ENCODE results near the gene HLA-DMA. TPM values are rescaled to one million over a fixed set of nuclear protein-coding genes. Genes with fewer than 3 reads are reported as not detected.

HLA-DMA gene
- total RNA-seq, 4 donors from 2014 or later = 4.7 to 36.4 (median 12.6) TPM

DNA sequence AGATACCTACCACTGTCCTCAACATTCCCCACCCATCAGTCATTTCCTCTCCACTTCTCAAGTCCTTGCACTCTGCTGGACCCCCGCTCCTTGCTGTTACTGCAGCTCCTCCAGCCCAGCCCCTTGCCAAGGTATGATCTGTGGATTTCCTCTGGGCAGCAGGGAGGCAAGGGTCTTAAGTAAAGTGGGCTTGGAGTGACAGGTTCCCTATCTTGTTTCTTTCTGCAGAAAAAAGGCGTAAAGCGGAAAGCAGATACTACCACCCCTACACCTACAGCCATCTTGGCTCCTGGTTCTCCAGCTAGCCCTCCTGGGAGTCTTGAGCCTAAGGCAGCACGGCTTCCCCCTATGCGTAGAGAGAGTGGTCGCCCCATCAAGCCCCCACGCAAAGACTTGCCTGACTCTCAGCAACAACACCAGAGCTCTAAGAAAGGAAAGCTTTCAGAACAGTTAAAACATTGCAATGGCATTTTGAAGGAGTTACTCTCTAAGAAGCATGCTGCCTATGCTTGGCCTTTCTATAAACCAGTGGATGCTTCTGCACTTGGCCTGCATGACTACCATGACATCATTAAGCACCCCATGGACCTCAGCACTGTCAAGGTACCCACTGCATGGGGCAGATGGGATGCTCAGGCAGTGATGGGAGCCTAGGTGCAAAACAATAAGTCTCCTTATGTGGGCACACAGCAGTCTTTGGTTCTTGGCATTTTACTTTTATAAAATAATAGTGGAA is 23.6 kb upstream of the HLA-DMA start:
- no peak overlapping the region for H3K27ac ChIP-seq
- no peaks in the 10 kb centered on the region for H3K27me3 ChIP-seq
- H3K4me1 ChIP-seq = peaks cover 13 to 70% (median 33%) of the 10 kb centered on the region in 3 donors
- WGBS, 2 donors = 87 to 94% methylated on average over 4 to 5 of the region's 7 CpGs
- peak overlapping the region in 1 of 4 donors; percentile 71 for H3K4me3 ChIP-seq
- no peaks in the 10 kb centered on the region for H3K9me3 ChIP-seq
- no peak for TF ChIP-seq POLR2A (IDR thresholded peaks at IDR 0.05)
- TF ChIP-seq, protein P1, sequence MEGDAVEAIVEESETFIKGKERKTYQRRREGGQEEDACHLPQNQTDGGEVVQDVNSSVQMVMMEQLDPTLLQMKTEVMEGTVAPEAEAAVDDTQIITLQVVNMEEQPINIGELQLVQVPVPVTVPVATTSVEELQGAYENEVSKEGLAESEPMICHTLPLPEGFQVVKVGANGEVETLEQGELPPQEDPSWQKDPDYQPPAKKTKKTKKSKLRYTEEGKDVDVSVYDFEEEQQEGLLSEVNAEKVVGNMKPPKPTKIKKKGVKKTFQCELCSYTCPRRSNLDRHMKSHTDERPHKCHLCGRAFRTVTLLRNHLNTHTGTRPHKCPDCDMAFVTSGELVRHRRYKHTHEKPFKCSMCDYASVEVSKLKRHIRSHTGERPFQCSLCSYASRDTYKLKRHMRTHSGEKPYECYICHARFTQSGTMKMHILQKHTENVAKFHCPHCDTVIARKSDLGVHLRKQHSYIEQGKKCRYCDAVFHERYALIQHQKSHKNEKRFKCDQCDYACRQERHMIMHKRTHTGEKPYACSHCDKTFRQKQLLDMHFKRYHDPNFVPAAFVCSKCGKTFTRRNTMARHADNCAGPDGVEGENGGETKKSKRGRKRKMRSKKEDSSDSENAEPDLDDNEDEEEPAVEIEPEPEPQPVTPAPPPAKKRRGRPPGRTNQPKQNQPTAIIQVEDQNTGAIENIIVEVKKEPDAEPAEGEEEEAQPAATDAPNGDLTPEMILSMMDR (IDR thresholded peaks at IDR 0.05) = no peak
- intact Hi-C loops (cut with DNase I) = no loop called here
- H3K36me3 ChIP-seq = peaks cover 62 to 86% (median 79%) of the 10 kb centered on the region in 3 donors
- DNase-seq = no peak

GRCh38 chr6:32975886-32976285 is 23.0 kb upstream of the HLA-DMA start:
- no peak overlapping the region for H3K27ac ChIP-seq
- TF ChIP-seq POLR2A (IDR thresholded peaks at IDR 0.05) = no peak
- TF ChIP-seq, protein P1 (IDR thresholded peaks at IDR 0.05) = no peak
- no peak for DNase-seq
- WGBS, 2 donors = 41 to 52% methylated on average over 2 of the region's 2 CpGs
- peak overlapping the region in 2 of 4 donors; percentile 71 to 92 for H3K4me3 ChIP-seq
- H3K4me1 ChIP-seq = peaks cover 13 to 67% (median 33%) of the 10 kb centered on the region in 3 donors
- H3K36me3 ChIP-seq = peaks cover 59 to 80% (median 73%) of the 10 kb centered on the region in 3 donors
- intact Hi-C loops (cut with DNase I) = no loop called here
- H3K9me3 ChIP-seq = no peaks in the 10 kb centered on the region
- H3K27me3 ChIP-seq = no peaks in the 10 kb centered on the region

DNA sequence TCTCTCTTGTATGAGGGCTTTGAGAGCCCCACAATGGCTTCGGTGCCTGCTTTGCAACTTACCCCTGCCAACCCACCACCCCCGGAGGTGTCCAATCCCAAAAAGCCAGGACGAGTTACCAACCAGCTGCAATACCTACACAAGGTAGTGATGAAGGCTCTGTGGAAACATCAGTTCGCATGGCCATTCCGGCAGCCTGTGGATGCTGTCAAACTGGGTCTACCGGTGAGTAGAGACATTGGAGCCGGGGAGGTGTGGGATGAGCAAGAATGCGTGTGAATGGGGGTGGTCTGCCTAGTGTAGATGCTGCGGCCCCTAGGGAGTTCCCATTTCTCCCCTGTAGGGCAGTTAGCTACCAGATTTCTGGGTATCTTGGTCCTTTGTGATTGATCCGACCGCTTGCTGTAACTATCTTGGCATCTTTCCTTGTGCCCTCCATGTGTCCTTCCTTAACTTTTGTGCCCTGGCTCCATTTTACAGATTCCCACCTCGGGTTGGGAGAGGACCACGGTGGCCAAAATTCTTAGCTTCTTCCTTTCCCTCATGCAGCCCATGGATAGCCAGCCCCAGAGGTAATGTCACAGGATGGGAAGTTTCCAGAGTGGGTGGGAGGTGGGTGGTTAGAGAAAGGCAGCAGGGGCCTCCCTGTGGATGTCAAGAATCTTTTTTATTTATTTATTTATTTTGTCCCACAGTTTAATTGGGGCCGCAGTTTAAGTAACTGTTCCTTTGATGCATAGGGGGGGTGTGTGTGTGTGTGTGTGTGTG is 21.8 kb upstream of the HLA-DMA start:
- Histone ChIP-seq H3K27me3 (no peaks in the 10 kb centered on the region), H3K27ac (peak overlapping the region in 2 of 4 donors; percentile 100), H3K4me3 (peak overlapping the region; percentile 71 to 92 (median 87)), H3K9me3 (no peaks in the 10 kb centered on the region), H3K36me3 (peaks cover 48 to 69% (median 61%) of the 10 kb centered on the region in 3 donors), H3K4me1 (peaks cover 13 to 57% (median 33%) of the 10 kb centered on the region in 3 donors)
- TF ChIP-seq, protein P1 (IDR thresholded peaks at IDR 0.05) = peak in 1 of 6 experiments; percentile 8
- TF ChIP-seq POLR2A (IDR thresholded peaks at IDR 0.05) = no peak
- 3 to 4% methylated on average over 11 to 12 of the region's 14 CpGs for WGBS, 2 donors
- DNase-seq = no peak
- intact Hi-C loops (cut with DNase I) = no loop called here

- DNase-seq = no peak
- H3K9me3 ChIP-seq = no peaks in the 10 kb centered on the region
- TF ChIP-seq POLR2A (IDR thresholded peaks at IDR 0.05) = no peak
- TF ChIP-seq, protein P1 (IDR thresholded peaks at IDR 0.05) = no peak
- peak overlapping the region; percentile 71 to 92 (median 87) for H3K4me3 ChIP-seq
- H3K4me1 ChIP-seq = peaks cover 13 to 51% (median 33%) of the 10 kb centered on the region in 3 donors
- no peaks in the 10 kb centered on the region for H3K27me3 ChIP-seq
- H3K27ac ChIP-seq = peak overlapping the region; percentile 93 to 100 (median 100)
- 0% methylated on average over 4 of the region's 4 CpGs for WGBS, 2 donors
- intact Hi-C loops (cut with DNase I) = no loop called here
- peaks cover 40 to 61% (median 54%) of the 10 kb centered on the region in 3 donors for H3K36me3 ChIP-seq
Observed at GRCh38 chr6:32974016-32974333, 21.1 kb upstream of the HLA-DMA start.
